22Rv1 (cell line): Measurements from ENCODE around the gene GDPGP1.

Experiments
- CTCF ChIP-seq: fragments of 450-650 bp; IDR thresholded peaks from 2 replicates; pipeline ENCODE4 v1.5.1; 2017; ENCODE audit warnings: mild to moderate bottlenecking
- ZFX ChIP-seq: fragments of 450-650 bp; IDR thresholded peaks from 2 replicates; pipeline ENCODE4 v1.6.1; 2017; ENCODE audit warnings: antibody characterized with exemption, borderline replicate concordance

GRCh38 chr15:90207252-90207651 is 26.8 kb upstream of the GDPGP1 start:
- no peak for TF ChIP-seq ZFX
- no peak for TF ChIP-seq CTCF
